A549 (cell line): Measurements from ENCODE around the gene RHBDL1.

Experiments
- CHD4 ChIP-seq: fragments of 200-600 bp; sonication (generic); IDR thresholded peaks from 2 replicates; pipeline ENCODE4 v1.6.1; 2016; ENCODE audit warnings: antibody characterized with exemption, mild to moderate bottlenecking, borderline replicate concordance
- POLR2A ChIP-seq: IDR thresholded peaks from 2 replicates; pipeline ENCODE4 v1.6.1; 2012; ENCODE audit warnings: mild to moderate bottlenecking, low read length

DNA sequence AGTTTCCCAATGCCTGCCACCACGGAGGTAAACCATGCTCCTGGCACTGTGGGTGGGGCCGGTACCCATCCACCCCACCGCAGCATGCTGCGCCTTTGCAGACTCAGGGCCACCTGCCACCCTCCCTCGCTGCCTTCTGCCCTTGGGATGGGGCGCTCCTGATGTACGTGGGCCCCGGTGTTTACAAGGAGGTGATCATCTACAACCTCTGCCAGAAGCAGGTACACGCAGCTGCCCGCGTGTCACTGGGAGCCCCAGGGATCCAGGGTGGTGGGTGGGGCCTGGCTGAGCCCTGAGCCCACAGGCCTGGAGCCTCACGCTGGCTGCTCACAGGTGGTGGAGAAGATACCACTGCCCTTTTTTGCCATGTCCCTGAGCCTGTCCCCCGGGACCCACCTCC, 8.9 kb upstream of the RHBDL1 start:
- TF ChIP-seq POLR2A, result no peak
- no peak for TF ChIP-seq CHD4
